IPS-20b (cell line): Measurements from ENCODE around the gene HERC4.

Experiments
- H3K27ac ChIP-seq: one replicate; pipeline ENCODE4 v1.5.1; 2013; ENCODE audit warnings: low read length
- H3K27me3 ChIP-seq: 2 replicates; pipeline ENCODE4 v1.6.1; 2013; ENCODE audit warnings: mild to moderate bottlenecking, low read length, inconsistent platforms; ENCODE audit not compliant: insufficient read depth
- H3K36me3 ChIP-seq: 2 replicates; pipeline ENCODE4 v1.6.1; 2013; ENCODE audit warnings: low read depth, mild to moderate bottlenecking, inconsistent platforms, low read length, moderate library complexity; ENCODE audit not compliant: insufficient read depth
- H3K4me1 ChIP-seq: 2 replicates; pipeline ENCODE4 v1.6.1; 2013; ENCODE audit warnings: mild to moderate bottlenecking, control low read depth, inconsistent platforms, low read length, moderate library complexity; ENCODE audit not compliant: insufficient read depth
- H3K4me3 ChIP-seq: 2 replicates; pipeline ENCODE4 v1.5.1; 2013; ENCODE audit warnings: mild to moderate bottlenecking, low read length, inconsistent platforms
- H3K9ac ChIP-seq: 2 replicates; pipeline ENCODE4 v1.6.1; 2013; ENCODE audit warnings: low read depth, mild to moderate bottlenecking, inconsistent platforms, low read length, moderate library complexity
- H3K9me3 ChIP-seq: 2 replicates; pipeline ENCODE4 v1.6.1; 2013; ENCODE audit warnings: mild to moderate bottlenecking, low read depth, low read length, inconsistent platforms; ENCODE audit not compliant: insufficient read depth

HERC4 gene

GRCh38 chr10:68075550-68076004 lies 494 bp upstream of the HERC4 start:
- Histone ChIP-seq H3K36me3 (peaks cover 8% of the 10 kb centered on the region), H3K27me3 (no peaks in the 10 kb centered on the region), H3K9me3 (no peaks in the 10 kb centered on the region), H3K27ac (no peak overlapping the region), H3K9ac (peak overlapping the region; percentile 87; the same call in 1 of the 2 replicates), H3K4me1 (peaks cover 20% of the 10 kb centered on the region), H3K4me3 (peak overlapping the region; percentile 74)

DNA sequence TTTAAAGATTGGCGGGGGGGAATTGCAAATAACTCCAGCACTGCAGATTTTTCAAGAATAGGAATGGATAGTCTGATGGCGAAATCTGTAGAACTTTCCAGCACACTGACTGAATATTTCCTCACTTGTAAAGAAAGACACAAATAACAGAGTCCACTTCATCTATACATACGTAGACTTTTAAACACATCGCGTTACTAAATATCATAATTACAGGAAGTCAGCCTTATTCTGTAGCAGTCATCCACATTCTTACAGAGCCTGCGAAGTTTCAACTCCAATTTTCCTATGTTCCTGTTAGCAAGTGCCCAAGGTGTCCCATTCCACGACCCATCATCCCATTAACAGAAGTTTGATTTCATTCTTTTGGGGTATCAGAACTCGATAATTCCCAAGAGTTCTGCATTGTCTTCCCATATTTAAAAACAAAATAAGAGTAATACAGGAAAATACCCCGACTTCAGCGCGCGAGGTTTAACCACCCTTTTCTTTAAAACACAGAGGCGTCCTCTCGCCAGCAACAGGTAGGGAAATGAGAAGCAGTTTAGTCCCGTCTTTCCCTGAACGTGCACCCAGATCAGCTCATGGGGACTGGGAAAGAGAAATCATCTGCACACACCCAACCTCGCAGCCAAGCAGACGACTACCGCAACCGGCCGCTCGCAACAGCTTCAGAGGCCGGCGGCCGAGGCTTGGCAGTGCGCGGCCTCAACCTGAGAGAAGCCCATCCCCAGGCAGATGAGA lies 880 bp downstream of the HERC4 start:
- Histone ChIP-seq H3K27me3 (no peaks in the 10 kb centered on the region), H3K36me3 (peaks cover 16% of the 10 kb centered on the region), H3K27ac (peak overlapping the region; percentile 91), H3K9me3 (no peaks in the 10 kb centered on the region), H3K4me1 (peaks cover 20% of the 10 kb centered on the region), H3K9ac (peak overlapping the region; percentile 80), H3K4me3 (peak overlapping the region; percentile 81)

- peaks cover 20% of the 10 kb centered on the region for H3K36me3 ChIP-seq
- H3K4me1 ChIP-seq, result peaks cover 20% of the 10 kb centered on the region
- H3K27ac ChIP-seq, result no peak overlapping the region
- peak overlapping the region; percentile 80 for H3K9ac ChIP-seq
- H3K27me3 ChIP-seq, result no peaks in the 10 kb centered on the region
- peak overlapping the region; percentile 81 for H3K4me3 ChIP-seq
- no peaks in the 10 kb centered on the region for H3K9me3 ChIP-seq
Observed at GRCh38 chr10:68073631-68074030, 1.5 kb downstream of the HERC4 start.

- Histone ChIP-seq H3K27ac (no peak overlapping the region), H3K27me3 (no peaks in the 10 kb centered on the region), H3K36me3 (peaks cover 37% of the 10 kb centered on the region), H3K4me1 (peaks cover 8% of the 10 kb centered on the region), H3K9ac (no peak overlapping the region), H3K9me3 (no peaks in the 10 kb centered on the region), H3K4me3 (no peak overlapping the region)
Observed at GRCh38 chr10:68067508-68067907, 7.6 kb downstream of the HERC4 start.

DNA sequence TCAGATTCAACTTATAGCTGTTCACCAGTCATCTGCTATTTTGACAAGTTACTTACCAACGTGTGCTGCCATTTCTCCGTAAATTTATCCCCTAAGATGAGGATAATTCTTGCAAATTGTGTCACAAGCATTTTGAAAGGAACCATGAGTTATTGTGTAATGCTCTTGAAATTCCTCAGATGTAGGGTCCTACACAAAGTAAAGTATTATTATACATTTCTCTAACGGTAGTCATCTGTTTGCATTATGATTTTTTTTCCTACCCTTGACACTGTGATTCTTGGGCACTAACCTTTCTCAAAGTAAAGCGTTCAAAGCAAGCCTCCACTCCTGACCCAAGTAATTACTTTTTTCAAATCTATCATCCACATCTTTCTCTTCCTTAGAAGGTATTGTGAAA lies 8.1 kb downstream of the HERC4 start:
- Histone ChIP-seq H3K4me1 (0 out of 2 replicates have a peak, but pooled peaks cover 6% of the 10 kb centered on the region), H3K9ac (no peak overlapping the region), H3K27ac (no peak overlapping the region), H3K9me3 (no peaks in the 10 kb centered on the region), H3K36me3 (peaks cover 37% of the 10 kb centered on the region), H3K27me3 (no peaks in the 10 kb centered on the region), H3K4me3 (no peak overlapping the region)

DNA sequence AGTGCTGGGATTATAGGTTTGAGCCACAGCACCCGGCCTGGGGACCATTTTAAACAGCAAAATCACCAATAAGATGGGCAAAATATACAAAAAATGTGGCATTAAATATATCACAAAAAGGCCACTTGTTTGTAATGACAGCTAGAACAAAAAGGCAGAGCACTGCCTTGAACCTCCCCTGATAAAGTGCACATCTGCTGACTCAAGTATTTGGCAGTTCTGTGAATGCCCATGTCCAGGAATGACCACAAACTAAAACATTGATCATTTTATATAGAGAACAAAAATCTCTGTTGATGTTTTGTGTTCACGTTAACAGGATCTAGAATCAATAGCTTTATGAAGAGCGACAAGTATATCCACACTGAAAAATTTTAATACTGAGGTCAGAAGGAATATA lies 21.5 kb downstream of the HERC4 start:
- no peak overlapping the region for H3K27ac ChIP-seq
- H3K27me3 ChIP-seq, result no peaks in the 10 kb centered on the region
- no peak overlapping the region for H3K4me3 ChIP-seq
- no peak overlapping the region for H3K9ac ChIP-seq
- no peaks in the 10 kb centered on the region for H3K4me1 ChIP-seq
- peaks cover 5% of the 10 kb centered on the region for H3K36me3 ChIP-seq
- no peaks in the 10 kb centered on the region for H3K9me3 ChIP-seq

DNA sequence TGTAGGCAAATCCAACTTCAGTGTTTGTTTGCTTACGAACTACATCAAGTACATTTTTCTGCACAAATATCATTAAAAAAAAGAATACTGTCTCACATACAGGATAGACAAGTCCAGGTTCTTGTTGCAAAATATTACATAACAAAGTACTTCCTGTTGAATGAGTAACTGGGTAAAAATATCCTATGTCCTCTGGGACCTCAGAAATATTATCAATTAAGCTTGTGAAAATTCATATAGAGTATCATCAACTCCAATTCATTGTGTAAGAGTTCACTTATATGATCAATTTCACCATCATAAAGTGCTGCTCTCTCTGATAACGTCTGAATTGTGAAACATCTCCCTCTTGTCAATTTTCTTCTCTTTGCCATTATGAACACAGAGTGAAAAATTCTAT lies 22.6 kb downstream of the HERC4 start:
- H3K27me3 ChIP-seq, result no peaks in the 10 kb centered on the region
- no peak overlapping the region for H3K4me3 ChIP-seq
- H3K9ac ChIP-seq, result no peak overlapping the region
- no peaks in the 10 kb centered on the region for H3K36me3 ChIP-seq
- H3K4me1 ChIP-seq, result no peaks in the 10 kb centered on the region; the same call in 1 of the 2 replicates
- no peaks in the 10 kb centered on the region for H3K9me3 ChIP-seq
- no peak overlapping the region for H3K27ac ChIP-seq

- Histone ChIP-seq H3K27ac (no peak overlapping the region), H3K4me1 (peaks cover 3% of the 10 kb centered on the region; the same call in 1 of the 2 replicates), H3K27me3 (no peaks in the 10 kb centered on the region), H3K9me3 (no peaks in the 10 kb centered on the region), H3K4me3 (no peak overlapping the region), H3K9ac (no peak overlapping the region), H3K36me3 (0 out of 2 replicates have a peak, but pooled peaks cover 4% of the 10 kb centered on the region)
Observed at GRCh38 chr10:68049289-68050078, 25.6 kb downstream of the HERC4 start.

DNA sequence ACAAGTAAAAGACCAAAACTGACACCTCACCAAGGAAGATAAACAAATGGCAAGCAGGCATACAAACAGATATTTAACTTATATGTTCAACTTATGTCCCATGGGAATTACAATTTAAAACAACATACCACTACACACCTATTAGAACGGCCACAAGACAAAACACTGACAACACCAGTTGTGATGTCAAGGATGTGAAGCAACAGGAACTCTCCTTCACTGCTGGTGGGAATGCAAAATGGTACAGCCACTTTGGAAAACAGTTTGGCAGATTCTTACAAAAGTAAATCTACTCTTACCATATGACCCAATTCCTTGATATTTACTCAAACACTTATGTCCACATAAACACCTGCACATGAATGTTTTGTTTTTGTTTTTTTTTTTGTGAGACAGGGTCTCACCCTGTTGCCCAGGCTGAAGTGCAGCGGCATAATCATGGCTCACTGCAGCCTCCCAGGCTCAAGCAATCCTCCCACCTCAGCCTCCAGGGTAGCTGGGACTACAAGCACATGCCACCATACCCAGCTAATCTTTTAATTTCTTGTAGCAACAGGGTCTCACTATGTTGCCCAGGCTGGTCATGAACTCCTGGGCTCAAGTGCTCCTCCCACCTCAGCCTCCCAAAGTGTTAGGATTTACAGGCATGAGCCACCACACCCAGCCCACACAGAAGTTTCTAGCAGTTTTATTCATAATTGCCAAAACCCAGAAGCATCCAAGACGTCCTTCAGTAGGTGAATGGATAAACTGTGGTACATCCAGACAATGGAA lies 27.3 kb downstream of the HERC4 start:
- Histone ChIP-seq H3K4me1 (peaks cover 3% of the 10 kb centered on the region; the same call in 1 of the 2 replicates), H3K4me3 (no peak overlapping the region), H3K9me3 (no peaks in the 10 kb centered on the region), H3K27ac (no peak overlapping the region), H3K27me3 (no peaks in the 10 kb centered on the region), H3K36me3 (0 out of 2 replicates have a peak, but pooled peaks cover 4% of the 10 kb centered on the region), H3K9ac (no peak overlapping the region)

DNA sequence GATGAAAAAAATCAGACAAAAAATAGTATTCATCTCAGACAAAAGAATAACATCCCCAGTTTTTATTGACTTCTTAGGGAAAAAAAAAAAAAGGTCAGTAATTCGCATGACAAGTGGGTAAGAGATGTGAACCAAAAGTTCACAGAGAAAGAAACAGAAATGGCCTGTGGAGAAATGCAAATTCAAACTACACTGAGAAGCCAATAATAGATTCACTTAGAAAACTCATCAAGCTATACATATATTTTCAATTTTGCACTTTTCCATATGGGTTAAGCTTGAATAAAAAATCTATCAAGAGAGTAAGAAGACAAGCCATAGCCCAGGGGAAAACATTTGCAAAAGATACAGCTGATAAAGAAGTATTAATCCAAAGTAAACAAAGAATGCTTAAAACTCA lies 28.0 kb downstream of the HERC4 start:
- no peak overlapping the region for H3K27ac ChIP-seq
- H3K36me3 ChIP-seq, result 0 out of 2 replicates have a peak, but pooled peaks cover 4% of the 10 kb centered on the region
- no peak overlapping the region for H3K9ac ChIP-seq
- H3K9me3 ChIP-seq, result no peaks in the 10 kb centered on the region
- H3K4me1 ChIP-seq, result peaks cover 3% of the 10 kb centered on the region; the same call in 1 of the 2 replicates
- no peaks in the 10 kb centered on the region for H3K27me3 ChIP-seq
- H3K4me3 ChIP-seq, result no peak overlapping the region

DNA sequence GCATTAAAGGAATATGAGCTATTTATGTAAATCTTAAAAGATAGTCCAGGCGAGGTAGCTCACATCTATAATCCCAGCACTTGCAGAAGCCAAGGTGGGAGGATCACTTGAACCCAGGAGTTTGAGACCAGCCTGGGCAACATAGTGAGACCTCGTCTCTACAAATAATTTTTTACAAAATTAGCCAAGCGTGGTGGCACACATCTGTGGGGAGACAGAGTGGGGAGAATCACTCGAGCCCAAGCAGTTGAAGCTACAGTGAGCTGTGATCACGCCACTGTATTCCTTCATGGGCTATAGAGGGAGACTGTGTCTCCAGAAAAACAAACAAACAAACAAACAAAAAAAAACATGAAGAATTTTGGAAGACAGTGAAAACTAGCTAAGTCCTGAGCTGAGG lies 28.4 kb downstream of the HERC4 start:
- peaks cover 3% of the 10 kb centered on the region; the same call in 1 of the 2 replicates for H3K4me1 ChIP-seq

More for the DNA sequence above, 28.4 kb downstream of the HERC4 start:
- 0 out of 2 replicates have a peak, but pooled peaks cover 4% of the 10 kb centered on the region for H3K36me3 ChIP-seq
- no peak overlapping the region for H3K9ac ChIP-seq
- H3K9me3 ChIP-seq, result no peaks in the 10 kb centered on the region
- H3K27ac ChIP-seq, result no peak overlapping the region
- H3K27me3 ChIP-seq, result no peaks in the 10 kb centered on the region
- H3K4me3 ChIP-seq, result no peak overlapping the region
